IMR-90 (cell line): ENCODE data around the gene FAHD1.

ENCODE experiments used
- CEBPB ChIP-seq: IDR thresholded peaks from 2 replicates; pipeline ENCODE4 v1.6.1; 2012; ENCODE audit warnings: low read depth, low read length, improper control_type of control experiment
- CHD1 ChIP-seq: IDR thresholded peaks from 2 replicates; pipeline ENCODE4 v1.6.1; 2012; ENCODE audit warnings: low read depth, low read length, improper control_type of control experiment
- MAFK ChIP-seq: IDR thresholded peaks from 2 replicates; pipeline ENCODE4 v1.6.1; 2012; ENCODE audit warnings: low read depth, low read length, improper control_type of control experiment
- MAZ ChIP-seq: IDR thresholded peaks from 2 replicates; pipeline ENCODE4 v1.6.1; 2012; ENCODE audit warnings: low read depth, mild to moderate bottlenecking, low read length, improper control_type of control experiment, moderate library complexity, borderline replicate concordance
- MXI1 ChIP-seq: IDR thresholded peaks from 2 replicates; pipeline ENCODE4 v1.6.1; 2012; ENCODE audit warnings: low read depth, mild to moderate bottlenecking, low read length, moderate library complexity, borderline replicate concordance
- NFE2L2 ChIP-seq: fragments of 150-350 bp; IDR thresholded peaks from 2 replicates; pipeline ENCODE4 v1.6.1; 2016; ENCODE audit warnings: low read depth, mild to moderate bottlenecking, low read length
- POLR2A ChIP-seq: IDR thresholded peaks from 2 replicates; pipeline ENCODE4 v1.6.1; 2012; ENCODE audit warnings: mild to moderate bottlenecking, low read depth, low read length
- RAD21 ChIP-seq: IDR thresholded peaks from 2 replicates; pipeline ENCODE4 v1.6.1; 2012; ENCODE audit warnings: low read length, improper control_type of control experiment
- RCOR1 ChIP-seq: IDR thresholded peaks from 2 replicates; pipeline ENCODE4 v1.6.1; 2012; ENCODE audit warnings: mild to moderate bottlenecking, low read length, improper control_type of control experiment; ENCODE audit not compliant: insufficient replicate concordance
- SMC3 ChIP-seq: fragments of 150-350 bp; IDR thresholded peaks from 2 replicates; pipeline ENCODE4 v1.6.1; 2016; ENCODE audit warnings: low read depth, mild to moderate bottlenecking, antibody characterized with exemption, low read length, moderate library complexity
- USF2 ChIP-seq: fragments of 150-350 bp; IDR thresholded peaks from 2 replicates; pipeline ENCODE4 v1.6.1; 2017; ENCODE audit warnings: mild to moderate bottlenecking, antibody characterized with exemption, low read length, low read depth
- TF ChIP-seq, protein P1 (sequence below): conservative IDR thresholded peaks from 2 replicates; pipeline ENCODE4 v1.5.1; 2012; ENCODE audit warnings: mild to moderate bottlenecking, low read depth, low read length, improper control_type of control experiment
- TF ChIP-seq, protein P2 (sequence below): fragments of 150-350 bp; IDR thresholded peaks from 2 replicates; pipeline ENCODE4 v1.6.1; 2016; ENCODE audit warnings: low read depth, mild to moderate bottlenecking, low read length, moderate library complexity, borderline replicate concordance

- no peak for TF ChIP-seq POLR2A
- TF ChIP-seq, protein P1, sequence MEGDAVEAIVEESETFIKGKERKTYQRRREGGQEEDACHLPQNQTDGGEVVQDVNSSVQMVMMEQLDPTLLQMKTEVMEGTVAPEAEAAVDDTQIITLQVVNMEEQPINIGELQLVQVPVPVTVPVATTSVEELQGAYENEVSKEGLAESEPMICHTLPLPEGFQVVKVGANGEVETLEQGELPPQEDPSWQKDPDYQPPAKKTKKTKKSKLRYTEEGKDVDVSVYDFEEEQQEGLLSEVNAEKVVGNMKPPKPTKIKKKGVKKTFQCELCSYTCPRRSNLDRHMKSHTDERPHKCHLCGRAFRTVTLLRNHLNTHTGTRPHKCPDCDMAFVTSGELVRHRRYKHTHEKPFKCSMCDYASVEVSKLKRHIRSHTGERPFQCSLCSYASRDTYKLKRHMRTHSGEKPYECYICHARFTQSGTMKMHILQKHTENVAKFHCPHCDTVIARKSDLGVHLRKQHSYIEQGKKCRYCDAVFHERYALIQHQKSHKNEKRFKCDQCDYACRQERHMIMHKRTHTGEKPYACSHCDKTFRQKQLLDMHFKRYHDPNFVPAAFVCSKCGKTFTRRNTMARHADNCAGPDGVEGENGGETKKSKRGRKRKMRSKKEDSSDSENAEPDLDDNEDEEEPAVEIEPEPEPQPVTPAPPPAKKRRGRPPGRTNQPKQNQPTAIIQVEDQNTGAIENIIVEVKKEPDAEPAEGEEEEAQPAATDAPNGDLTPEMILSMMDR: no peak
- TF ChIP-seq NFE2L2: no peak
- TF ChIP-seq, protein P2, sequence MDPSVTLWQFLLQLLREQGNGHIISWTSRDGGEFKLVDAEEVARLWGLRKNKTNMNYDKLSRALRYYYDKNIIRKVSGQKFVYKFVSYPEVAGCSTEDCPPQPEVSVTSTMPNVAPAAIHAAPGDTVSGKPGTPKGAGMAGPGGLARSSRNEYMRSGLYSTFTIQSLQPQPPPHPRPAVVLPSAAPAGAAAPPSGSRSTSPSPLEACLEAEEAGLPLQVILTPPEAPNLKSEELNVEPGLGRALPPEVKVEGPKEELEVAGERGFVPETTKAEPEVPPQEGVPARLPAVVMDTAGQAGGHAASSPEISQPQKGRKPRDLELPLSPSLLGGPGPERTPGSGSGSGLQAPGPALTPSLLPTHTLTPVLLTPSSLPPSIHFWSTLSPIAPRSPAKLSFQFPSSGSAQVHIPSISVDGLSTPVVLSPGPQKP: no peak
- no peak for TF ChIP-seq RAD21
- no peak for TF ChIP-seq SMC3
- no peak for TF ChIP-seq MXI1
- TF ChIP-seq CEBPB: no peak
- no peak for TF ChIP-seq RCOR1
- no peak for TF ChIP-seq MAFK
- TF ChIP-seq USF2: no peak
- no peak for TF ChIP-seq MAZ
- no peak for TF ChIP-seq CHD1
These were observed 19.4 kb downstream of the FAHD1 start for GRCh38 chr16:1846416-1846815.
